PC-3 (cell line): ENCODE measurements around the gene GMDS.

Experiments
- CTCF ChIP-seq: fragments of 300-600 bp; sonication (generic); conservative IDR thresholded peaks from 2 replicates; pipeline ENCODE4 v1.5.1; 2017; ENCODE audit warnings: antibody characterized with exemption, low read depth, mild to moderate bottlenecking, low read length
- EZH2phosphoT487 ChIP-seq: fragments of 300-600 bp; sonication (generic); IDR thresholded peaks from 2 replicates; pipeline ENCODE4 v1.6.1; 2018; ENCODE audit warnings: mild to moderate bottlenecking, antibody characterized with exemption, low read length, borderline replicate concordance

GRCh38 chr6:1689141-1689540 is 556.3 kb downstream of the GMDS start:
- TF ChIP-seq CTCF (no peak), EZH2phosphoT487 (no peak)
